ENCODE measurements around the gene KLK14.

The KLK14 gene, protein sequence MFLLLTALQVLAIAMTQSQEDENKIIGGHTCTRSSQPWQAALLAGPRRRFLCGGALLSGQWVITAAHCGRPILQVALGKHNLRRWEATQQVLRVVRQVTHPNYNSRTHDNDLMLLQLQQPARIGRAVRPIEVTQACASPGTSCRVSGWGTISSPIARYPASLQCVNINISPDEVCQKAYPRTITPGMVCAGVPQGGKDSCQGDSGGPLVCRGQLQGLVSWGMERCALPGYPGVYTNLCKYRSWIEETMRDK

DNA sequence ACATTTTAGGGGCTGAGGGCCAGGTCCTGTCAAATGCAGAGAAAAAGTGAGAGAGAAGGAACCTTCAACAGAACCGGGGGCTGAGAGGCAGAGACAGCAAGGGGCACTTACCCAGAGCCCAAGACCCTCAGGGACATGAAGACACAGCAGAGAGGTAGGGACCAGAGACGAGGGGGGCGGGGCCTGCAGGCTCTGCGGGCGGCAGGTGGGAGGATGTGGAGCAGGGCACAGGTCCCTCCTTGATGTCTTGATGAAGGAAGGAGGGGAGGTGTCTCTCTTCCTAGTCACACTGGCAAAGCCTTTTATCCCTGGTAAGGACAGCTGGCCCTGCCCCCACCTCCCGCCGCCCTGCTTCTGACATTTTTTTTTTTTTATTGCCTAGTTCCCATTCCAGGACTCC lies at the start of gene KLK14:
Gene KLK14, minus strand, starts transcription at position 277 of the 400 bp plus-strand sequence. Its CDS starts 273 bp downstream, at position 4.
- DNase-seq: no peak

DNA sequence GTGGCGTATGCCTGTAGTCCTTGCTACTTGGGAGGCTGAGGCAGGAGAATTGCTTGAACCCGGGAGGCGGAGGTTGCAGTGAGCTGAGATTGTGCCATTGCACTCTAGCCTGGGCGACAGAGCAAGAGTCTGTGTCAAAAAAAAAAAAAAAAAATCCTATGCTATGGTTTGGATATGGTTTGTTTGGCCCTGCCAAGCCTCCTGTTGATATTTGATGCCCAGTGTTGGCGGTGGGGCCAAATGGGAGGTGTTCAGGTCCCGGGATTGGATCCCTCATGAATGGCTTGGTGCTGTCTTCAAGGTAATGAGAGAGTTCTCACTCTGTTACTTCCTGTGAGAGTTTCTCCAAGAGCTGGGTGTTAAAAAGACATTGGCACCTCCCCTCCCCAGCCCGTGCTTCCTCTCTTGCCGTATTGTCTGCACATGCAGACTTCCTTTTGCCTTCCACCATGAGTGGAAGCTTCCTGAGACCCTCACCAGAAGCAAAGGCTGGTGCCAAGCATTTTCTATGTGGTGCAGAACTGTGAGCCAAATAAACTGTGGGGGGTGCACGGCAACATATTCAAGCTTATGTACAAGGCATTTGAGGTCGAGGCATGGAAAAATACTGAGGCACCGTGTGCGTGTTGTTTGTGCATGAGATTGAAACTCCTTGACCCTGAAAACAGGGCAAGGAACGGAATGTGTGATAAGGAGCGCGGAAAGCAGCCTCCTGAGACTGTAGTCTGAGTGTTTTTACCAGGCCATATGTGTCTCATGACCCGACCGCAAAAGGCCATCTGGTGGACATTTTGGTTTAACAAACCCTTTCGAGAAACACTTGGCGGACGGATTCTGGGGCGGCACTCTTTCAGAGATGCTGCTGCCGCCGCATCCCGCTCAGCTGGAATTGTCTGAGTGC lies 49.3 kb upstream of the KLK14 start:
- peak; percentile 44 for DNase-seq

DNA sequence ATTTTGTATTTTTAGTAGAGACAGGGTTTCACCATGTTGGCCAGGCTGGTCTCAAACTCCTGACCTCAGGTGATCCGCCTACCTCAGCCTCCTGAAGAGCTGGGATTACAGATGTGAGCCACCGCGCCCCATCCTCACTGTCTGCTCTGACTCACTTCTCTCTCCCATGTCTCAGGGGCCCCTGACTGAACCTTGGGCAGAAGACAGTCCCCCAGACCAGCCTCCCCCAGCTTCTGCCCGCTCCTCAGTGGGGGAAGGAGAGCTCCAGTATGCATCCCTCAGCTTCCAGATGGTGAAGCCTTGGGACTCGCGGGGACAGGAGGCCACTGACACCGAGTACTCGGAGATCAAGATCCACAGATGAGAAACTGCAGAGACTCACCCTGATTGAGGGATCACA lies 47.0 kb upstream of the KLK14 start:
- no peak for DNase-seq

DNA sequence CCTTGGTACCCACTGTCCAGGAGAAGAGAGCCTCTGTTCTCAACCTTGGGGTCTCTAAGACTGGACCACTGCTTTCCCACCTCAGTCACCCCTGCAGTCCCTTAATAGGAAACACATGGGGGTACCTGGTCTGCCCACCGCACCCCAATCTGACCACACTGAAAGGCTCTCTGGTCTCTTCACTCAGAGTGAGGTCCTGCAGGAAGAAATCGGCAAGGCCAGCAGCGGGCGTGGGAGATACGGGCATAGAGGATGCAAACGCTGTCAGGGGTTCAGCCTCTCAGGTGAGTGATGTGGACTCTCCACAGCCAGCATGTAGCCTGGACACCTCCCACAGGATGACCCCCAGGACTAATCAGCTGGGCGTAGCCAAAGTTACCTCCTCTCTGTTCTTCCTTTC lies 45.5 kb upstream of the KLK14 start:
- no peak for DNase-seq

DNA sequence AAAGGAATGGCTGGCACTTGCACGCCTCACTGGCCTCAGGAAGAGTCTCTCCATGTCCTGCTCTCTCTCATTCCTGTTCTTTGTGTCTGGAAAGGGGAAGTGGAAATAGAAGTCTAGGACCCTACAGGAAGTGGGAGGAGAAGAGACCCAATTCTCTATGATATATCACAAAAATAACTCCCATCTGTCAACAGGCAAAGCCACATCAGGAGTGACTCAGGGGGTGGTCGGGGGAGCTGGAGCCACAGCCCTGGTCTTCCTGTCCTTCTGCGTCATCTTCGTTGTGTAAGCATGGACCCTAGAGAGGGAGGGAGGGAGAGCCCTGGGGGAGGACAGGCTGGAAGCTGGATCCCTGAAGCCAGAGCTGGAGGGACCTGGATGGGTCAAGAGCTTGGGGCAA lies 45.1 kb upstream of the KLK14 start:
- DNase-seq: no peak

DNA sequence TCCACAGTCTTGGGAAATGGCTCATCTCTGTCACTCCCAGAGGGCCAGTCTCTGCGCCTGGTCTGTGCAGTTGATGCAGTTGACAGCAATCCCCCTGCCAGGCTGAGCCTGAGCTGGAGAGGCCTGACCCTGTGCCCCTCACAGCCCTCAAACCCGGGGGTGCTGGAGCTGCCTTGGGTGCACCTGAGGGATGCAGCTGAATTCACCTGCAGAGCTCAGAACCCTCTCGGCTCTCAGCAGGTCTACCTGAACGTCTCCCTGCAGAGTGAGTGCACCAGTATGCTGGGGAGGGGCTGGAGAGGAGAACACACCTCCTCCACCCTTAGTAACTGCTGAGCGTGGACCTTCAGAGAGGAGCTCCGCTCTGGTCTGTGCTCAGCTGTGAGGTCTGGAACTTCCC lies 44.3 kb upstream of the KLK14 start:
- no peak for DNase-seq

DNA sequence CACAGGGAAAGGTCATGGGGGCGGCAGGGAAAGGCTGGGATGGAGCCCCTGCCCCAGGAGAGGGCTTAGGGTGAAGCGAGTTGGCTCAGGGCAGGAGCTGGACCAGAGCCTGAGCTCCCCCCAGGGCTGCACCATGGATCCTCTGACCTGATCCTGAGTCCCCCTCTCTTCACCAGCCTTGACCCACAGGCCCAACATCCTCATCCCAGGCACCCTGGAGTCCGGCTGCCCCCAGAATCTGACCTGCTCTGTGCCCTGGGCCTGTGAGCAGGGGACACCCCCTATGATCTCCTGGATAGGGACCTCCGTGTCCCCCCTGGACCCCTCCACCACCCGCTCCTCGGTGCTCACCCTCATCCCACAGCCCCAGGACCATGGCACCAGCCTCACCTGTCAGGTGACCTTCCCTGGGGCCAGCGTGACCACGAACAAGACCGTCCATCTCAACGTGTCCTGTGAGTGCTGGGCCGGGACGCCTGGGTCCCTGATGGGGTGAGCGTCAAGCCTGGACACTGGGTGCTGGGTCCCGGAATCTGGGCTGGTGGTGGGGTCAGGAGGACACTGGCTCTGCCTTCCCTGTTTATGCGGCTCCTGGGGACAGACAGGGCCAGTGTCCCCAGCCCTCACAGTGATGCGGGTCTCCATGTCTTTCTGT lies 42.9 kb upstream of the KLK14 start:
- DNase-seq: no peak

DNA sequence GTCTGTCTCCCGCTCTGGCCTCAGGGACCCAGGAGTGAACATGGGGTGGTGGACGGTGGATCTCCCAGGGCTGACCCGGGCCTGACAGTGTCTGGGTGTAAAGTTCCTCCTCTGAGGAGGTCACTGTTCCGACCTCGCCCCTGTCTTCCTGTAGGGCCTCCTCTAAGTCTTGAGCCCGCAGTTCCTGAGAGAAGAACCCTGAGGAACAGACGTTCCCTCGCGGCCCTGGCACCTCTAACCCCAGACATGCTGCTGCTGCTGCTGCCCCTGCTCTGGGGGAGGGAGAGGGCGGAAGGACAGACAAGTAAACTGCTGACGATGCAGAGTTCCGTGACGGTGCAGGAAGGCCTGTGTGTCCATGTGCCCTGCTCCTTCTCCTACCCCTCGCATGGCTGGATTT lies 42.0 kb upstream of the KLK14 start, which contains the start of gene SIGLEC9:
Gene SIGLEC9, plus strand, starts transcription at position 178 of the 400 bp plus-strand sequence. Its CDS starts 69 bp downstream, at position 247.
- no peak for DNase-seq

DNA sequence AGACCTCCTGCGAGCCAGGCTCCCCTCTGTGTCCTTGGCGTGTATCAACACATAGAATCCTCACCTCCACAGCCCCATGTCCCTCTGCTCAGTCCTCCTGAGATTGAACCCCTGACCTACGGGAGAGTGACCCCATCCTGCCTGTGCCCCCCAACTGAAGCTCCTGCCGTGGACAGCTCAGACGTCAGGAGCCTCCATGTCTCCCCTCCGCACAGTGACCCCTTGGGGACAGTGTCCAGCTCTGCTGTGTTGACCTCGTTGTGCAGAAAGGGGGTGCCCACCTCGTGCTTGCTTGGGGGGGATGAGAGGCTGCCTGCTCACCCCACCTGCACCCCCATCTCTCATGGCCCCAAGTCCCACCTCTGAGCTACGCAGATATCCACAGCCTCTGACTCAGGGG lies 41.5 kb upstream of the KLK14 start:
- no peak for DNase-seq

DNA sequence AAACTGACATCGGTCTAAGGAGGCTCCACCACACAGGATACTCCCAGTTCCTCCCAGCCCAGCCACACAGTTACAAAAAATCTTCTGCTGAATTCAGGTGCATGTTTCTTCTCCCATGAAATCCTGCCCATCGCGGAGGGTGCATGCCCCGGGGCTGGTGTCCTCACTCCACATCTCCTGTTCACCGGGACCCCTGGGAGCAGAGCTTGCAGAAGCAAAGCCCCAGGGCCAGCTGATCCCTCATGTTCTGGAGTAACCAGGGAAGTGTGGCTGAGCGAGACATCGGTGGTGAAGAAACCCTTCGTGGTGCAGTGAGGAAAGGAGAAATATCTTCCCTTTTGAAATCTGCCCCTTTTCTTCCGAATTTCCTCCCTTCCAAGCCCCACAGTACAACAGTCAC lies 41.1 kb upstream of the KLK14 start:
- DNase-seq: no peak

DNA sequence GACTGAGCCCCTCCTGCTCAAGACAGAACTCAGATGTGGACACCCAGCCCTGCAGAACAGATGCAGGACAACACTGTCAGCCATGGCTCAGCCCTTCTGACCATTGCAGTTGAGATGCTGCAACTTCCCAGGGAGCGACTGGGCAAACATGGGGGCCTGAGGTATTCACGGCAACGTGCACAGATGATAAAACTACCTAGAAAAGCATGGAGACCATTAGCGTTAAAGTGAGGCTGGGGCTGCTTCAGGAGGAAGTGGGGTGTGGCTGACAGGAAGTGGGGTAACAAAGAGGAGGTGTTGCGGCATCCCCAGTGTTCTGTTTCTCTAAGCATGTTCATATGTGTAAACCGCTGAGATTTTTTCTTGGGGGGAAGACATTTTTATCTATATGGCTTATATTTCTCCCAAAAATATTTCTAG lies 40.7 kb upstream of the KLK14 start:
- peak; percentile 51 for DNase-seq

DNA sequence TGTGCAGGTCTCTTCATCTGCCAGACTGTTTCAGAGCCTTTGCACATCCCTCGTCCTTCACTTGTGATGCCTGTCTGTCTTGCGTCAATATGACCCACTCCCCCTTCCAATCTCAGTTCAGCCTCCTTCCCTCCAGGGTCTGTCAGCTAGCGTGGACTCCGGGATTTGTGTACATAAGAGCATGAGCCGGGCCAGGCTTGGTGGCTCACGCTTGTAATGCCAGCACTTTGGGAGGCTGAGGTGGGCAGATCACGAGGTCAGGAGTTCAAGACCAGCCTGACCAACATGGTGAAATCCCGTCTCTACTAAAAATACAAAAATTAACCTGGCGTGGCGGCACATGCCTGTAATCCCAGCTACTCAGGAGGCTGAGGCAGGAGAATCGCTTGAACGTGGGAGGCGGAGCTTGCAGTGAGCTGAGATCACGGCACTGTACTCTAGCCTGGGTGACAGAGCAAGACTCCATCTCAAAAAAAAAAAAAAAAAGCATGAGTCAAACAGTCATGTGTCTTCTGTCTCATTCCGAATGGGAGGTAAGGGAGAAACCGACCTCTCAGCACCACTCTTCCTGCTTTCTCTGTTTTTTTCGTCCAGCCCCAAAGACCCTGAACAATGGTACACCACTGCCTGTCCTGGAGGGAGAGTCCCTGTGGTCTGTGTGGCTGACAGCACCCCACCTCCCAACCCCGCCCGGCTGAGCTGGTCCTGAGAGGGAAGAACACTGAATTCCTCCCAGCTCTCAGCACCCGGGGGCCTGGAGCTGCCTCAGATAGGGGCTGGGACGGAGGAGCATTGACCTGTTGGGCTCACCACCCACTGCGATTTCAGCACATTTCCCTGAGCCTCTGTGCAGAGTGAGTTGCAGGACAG lies 39.7 kb upstream of the KLK14 start:
- no peak for DNase-seq

DNA sequence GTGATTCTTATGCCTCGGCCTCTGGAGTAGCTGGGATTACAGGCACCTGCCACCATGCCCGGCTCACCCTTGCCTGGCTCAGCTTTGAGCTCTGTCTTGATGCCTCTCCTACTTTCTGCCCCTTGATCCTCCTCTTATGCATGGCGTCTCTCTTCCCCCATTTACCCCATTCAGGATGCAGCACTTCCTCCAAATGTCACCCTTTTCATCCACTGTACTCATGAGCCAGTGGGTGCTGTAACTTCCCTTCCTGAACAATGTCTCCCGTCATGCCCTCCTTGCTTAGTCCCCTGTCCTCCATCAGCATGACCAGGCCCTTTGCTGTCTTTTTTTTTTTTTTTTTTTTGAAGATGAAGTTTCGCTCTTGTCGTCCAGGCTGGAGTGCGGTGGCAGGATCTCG lies 38.6 kb upstream of the KLK14 start:
- DNase-seq: no peak

DNA sequence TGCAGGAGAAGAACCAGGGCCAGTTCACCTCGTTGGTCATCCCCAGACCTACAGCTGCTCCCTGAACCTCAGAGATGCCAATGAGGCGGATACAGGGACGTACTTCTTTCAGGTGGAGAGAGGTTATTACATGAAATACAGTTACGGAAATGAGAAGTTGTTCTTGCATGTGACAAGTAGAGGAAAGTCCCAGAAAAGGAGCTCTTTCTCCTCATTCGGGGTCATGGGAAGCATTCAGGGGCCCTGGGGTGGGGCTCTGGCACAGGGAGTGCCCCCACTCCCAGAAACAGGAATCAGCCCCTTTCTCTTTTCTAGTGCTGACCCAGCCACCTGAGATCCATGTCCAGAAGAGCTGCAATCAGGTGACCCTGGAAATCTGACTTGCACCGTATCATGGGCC lies 37.5 kb upstream of the KLK14 start:
- no peak for DNase-seq

DNA sequence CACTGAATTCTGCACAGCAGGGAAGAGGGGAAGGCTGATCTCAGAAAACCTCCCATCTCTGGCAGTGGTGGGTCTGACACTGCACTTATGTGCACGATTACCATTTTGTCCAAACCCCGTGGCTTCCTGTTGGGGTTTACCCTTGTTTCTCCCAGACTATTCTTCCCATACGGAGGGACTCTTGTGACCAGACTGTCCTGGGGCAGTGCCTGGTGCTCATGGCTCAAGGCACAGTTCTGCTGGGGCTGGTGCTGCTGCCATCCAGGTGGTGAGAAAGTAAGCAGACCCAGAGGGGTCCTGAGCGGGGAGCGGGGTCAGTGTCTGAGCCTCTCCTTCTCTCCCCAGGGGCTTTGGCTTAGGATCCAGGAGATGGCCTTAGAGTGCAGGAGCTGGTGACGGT lies 36.9 kb upstream of the KLK14 start:
- no peak for DNase-seq

DNA sequence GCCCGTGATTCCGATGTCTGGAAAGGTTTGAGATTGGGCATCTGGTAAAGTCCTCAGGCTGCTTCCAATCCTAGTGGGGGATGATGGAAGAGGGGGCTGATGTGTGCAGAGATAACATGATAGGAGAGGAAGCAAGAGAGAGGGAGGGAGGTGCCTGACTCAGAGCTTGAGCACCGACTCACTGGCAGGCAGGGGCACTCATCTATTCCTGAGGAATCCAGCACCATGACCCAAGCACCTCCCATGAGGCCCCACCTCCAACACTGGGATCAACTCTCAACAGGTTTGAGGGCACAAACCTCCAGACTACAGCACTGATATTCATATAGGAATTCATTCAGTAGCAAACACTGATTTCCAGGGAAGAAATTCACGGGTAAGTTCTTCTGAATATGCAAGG lies 36.4 kb upstream of the KLK14 start:
- no peak for DNase-seq

DNA sequence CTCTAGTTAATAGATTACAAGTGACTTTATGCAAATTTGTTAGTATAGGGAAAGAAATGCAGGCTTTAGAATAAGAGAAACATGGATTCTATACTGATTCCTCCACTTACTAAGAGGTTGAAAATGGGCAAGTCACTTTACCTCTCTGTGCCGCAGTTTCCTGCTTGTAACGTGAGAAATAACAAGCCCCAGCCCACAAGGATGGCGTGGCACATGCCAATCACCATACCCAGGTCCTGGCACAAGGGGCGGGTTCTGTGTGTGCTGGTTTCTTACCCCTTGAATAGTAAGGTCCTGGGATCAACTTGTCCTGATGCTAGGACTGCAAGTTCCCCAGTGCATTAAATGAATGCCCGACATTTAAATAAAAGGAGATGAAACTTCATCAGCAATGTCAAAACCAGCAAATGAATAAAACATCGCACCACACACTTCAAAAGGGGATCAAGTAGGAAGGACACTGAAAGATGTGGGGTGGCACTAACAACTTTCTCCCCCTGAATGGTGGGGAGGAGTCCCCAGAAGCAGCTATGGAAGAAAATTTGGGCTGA lies 34.1 kb upstream of the KLK14 start:
- DNase-seq: no peak

DNA sequence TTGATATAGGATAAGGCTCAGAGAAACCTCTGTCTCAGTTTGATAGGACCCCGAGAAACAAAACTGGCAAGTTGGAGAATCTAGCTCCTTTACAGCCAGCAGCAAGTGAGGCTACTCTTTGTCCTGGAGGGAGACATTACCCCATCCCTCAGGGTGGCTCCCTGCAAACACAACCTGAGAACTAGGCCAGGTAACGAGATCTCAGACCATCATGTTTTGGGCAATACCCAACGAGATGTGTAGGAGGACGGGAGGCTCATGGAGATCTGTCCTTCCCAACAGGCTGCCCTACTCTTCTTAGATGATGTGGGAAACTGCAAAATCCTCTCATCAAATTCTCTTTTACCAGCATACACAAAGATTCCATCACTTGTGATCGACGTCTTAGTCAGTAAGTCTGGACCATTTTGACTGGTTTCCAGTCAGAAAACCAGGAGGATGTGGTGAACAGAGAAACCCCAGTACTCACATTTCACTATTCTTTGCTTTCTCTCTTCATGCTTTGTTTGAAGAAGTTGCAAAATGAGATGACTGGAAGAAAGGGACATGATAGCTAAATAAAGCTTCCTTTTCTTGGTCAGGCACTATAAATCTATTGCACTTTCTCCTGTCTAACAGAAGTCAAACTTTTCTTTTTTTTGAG lies 31.5 kb upstream of the KLK14 start:
- no peak for DNase-seq

DNA sequence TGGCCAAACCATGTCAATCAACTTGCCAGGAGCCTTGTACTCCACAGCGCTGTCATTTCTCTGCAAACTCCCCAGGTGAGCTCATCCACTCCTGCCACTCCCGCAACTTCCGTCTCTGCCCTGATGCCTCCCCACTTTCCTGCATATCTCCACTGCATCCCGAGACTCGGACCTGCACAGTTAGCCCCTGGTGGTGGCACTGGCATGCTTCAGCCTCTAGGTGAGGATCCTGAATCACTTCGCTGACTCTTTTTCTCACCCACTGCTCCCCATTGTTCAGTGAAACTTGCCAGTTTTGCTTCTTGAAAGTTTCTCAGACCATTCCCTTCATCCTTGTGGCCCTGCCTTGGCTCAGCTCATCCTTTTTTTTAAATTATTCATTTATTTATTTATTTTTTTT lies 28.9 kb upstream of the KLK14 start:
- no peak for DNase-seq

DNA sequence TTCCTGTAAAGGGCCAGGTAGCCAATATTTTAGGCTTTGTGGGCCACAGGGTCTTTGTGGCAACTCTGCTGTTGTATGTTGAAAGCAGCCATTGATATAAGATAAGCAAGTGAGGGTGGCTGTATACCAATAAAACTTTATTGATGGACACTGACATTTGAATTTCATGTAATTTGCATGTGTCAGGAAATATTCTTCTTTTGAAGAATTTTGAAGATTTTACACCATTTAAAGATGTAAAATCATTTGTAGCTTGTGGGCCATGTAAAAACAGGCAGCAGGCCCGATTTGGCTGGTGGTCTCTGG lies 27.9 kb upstream of the KLK14 start:
- DNase-seq: no peak

DNA sequence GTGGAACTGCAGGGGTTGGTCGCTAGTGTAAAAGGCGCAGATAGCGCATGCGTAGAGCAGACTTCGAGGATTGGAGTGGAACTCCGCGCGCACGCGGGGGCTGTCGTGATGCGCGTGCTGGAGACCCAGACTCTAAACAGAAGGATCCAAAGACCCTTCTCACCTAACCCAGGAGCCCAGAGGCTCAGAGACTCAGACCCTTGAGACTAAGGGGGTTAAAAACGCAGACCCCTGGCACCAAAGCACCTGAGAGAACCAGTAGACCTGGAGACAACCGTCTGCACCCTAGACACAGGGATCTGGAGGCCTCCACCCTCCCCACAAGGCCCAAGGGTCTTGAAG lies 26.1 kb upstream of the KLK14 start:
- DNase-seq: no peak
